GM12878 (cell line): Measurements from ENCODE around the gene PSAP. TPM values are rescaled to one million over a fixed set of nuclear protein-coding genes. Genes with fewer than 3 reads are reported as not detected.

Source experiments
- ATAC-seq: fragments of 200-7000 bp; cut with Tn5 transposase; 3 replicates; pipeline ENCODE4 v1.9.1; 2020; ENCODE audit warnings: mild to moderate bottlenecking, moderate library complexity
- BruUV-seq: library from RNA; stranded (reverse); fragments of 400-500 nt; replicated peaks from 2 replicates; lab custom pipeline; 2021; lab: Mats Ljungman, UMichigan
- CTCF ChIA-PET: fragments of 300-600 bp; sonication (Branson Sonifier 250); formaldehyde crosslinking; extraction: SDS; loops from one replicate; lab custom pipeline; 2021; ENCODE audit warnings: inconsistent platforms; lab: Yijun Ruan, JAX
- POLR2A ChIA-PET: fragments of 350-600 bp; formaldehyde crosslinking; extraction: SDS; loops from one replicate; lab custom pipeline; 2021; ENCODE audit warnings: inconsistent platforms; lab: Charles Lee
- RAD21 ChIA-PET: fragments of 300-600 bp; sonication (Branson Sonifier 250); formaldehyde crosslinking; loops from one replicate; lab custom pipeline; 2023; ENCODE audit warnings: antibody characterized with exemption; ENCODE audit not compliant: unreplicated experiment; lab: Charles Lee
- SMC1A ChIA-PET: fragments of 300-600 bp; sonication (Branson Sonifier 250); formaldehyde crosslinking; loops from one replicate; lab custom pipeline; 2023; ENCODE audit not compliant: unreplicated experiment, uncharacterized antibody; lab: Charles Lee
- DNase-seq: peaks from one replicate; pipeline ENCODE4 v3.0.0-alpha.2; 2011; ENCODE audit warnings: low read depth, low spot score
- FAIRE-seq: peaks from 3 replicates; lab custom pipeline; 2011; peaks lifted over from hg19 to GRCh38; lab: Jason Lieb, UNC
- H2AFZ ChIP-seq: 2 replicates; pipeline ENCODE4 v1.6.0; 2011; ENCODE audit warnings: low read depth, low read length, control low read depth; ENCODE audit not compliant: control insufficient read depth
- H3K27ac ChIP-seq: 2 replicates; pipeline ENCODE4 v1.5.1; 2011; ENCODE audit warnings: control low read depth; ENCODE audit not compliant: control insufficient read depth, insufficient read depth
- H3K27me3 ChIP-seq, 2 experiments: replicated peaks in 1 of 2; 2 replicates each; pipeline versions ENCODE4 v1.6.0 to v1.6.1; 2011; ENCODE audit warnings: low read length in 1 of 2; ENCODE audit not compliant: control insufficient read depth in 2 of 2, insufficient read depth in 2 of 2
- H3K36me3 ChIP-seq, 2 experiments: 2 replicates each; pipeline ENCODE4 v1.5.1; 2011; ENCODE audit warnings: low read length in 1 of 2; ENCODE audit not compliant: control insufficient read depth in 2 of 2, insufficient read depth in 2 of 2
- H3K4me1 ChIP-seq: 2 replicates; pipeline ENCODE4 v1.6.1; 2011; ENCODE audit warnings: mild to moderate bottlenecking, low read length, moderate library complexity, mixed read lengths; ENCODE audit not compliant: control insufficient read depth, insufficient read depth
- H3K4me2 ChIP-seq: 2 replicates; pipeline ENCODE4 v1.6.0; 2011; ENCODE audit warnings: control low read depth; ENCODE audit not compliant: control insufficient read depth, insufficient read depth
- H3K4me3 ChIP-seq: fragments of 200-600 bp; sonication (generic); 2 replicates; pipeline ENCODE4 v1.5.1; 2016
- H3K79me2 ChIP-seq: 2 replicates; pipeline ENCODE4 v1.6.0; 2011; ENCODE audit warnings: low read length; ENCODE audit not compliant: control insufficient read depth, insufficient read depth
- H3K9ac ChIP-seq: 2 replicates; pipeline ENCODE4 v1.8.0; 2011; ENCODE audit warnings: low read length, control low read depth, mixed read lengths; ENCODE audit not compliant: control insufficient read depth, insufficient read depth
- H3K9me3 ChIP-seq: replicated peaks from 3 replicates; pipeline ENCODE4 v1.5.1; 2011; ENCODE audit warnings: mild to moderate bottlenecking, low read length; ENCODE audit not compliant: control insufficient read depth, insufficient read depth
- H4K20me1 ChIP-seq: 2 replicates; pipeline ENCODE4 v1.6.0; 2011; ENCODE audit not compliant: control insufficient read depth, insufficient read depth
- EGR1 ChIP-seq, 2 experiments: IDR thresholded peaks; 1 replicate in 1 of 2; 2 replicates in 1 of 2; pipeline ENCODE4 v1.6.1; 2011 to 2012; ENCODE audit warnings: low read depth in 2 of 2, low read length in 2 of 2, borderline replicate concordance in 1 of 2, mild to moderate bottlenecking in 1 of 2, moderate library complexity in 1 of 2
- IRF5 ChIP-seq: fragments of 450-650 bp; IDR thresholded peaks from 2 replicates; pipeline ENCODE4 v1.6.1; 2017; ENCODE audit warnings: borderline replicate concordance
- MYB ChIP-seq: fragments of 150-350 bp; IDR thresholded peaks from 2 replicates; pipeline ENCODE4 v1.6.1; 2014; ENCODE audit warnings: mild to moderate bottlenecking, low read depth, low read length, borderline replicate concordance
- NR2C2 ChIP-seq: IDR thresholded peaks from 2 replicates; pipeline ENCODE4 v1.6.1; 2011; ENCODE audit warnings: borderline replicate concordance, low read depth; ENCODE audit not compliant: control insufficient read depth, insufficient read length
- POLR2A ChIP-seq: IDR thresholded peaks from 2 replicates; pipeline ENCODE4 v1.6.1; 2011; ENCODE audit warnings: low read depth, mild to moderate bottlenecking, low read length
- RCOR1 ChIP-seq: conservative IDR thresholded peaks from 2 replicates; pipeline ENCODE4 v1.6.1; 2012; ENCODE audit warnings: low read depth, low read length, improper control_type of control experiment
- STAT3 ChIP-seq: IDR thresholded peaks from 2 replicates; pipeline ENCODE4 v1.6.1; 2011; ENCODE audit warnings: low read depth, low read length, improper control_type of control experiment
- TCF7 ChIP-seq: IDR thresholded peaks from 2 replicates; pipeline ENCODE4 v1.6.1; 2014; ENCODE audit warnings: antibody characterized with exemption, borderline replicate concordance
- USF1 ChIP-seq: IDR thresholded peaks from 2 replicates; pipeline ENCODE4 v1.6.1; 2011; ENCODE audit warnings: borderline replicate concordance, low read depth, mild to moderate bottlenecking, moderate library complexity, mixed read lengths, low read length; ENCODE audit not compliant: insufficient read depth; ENCODE audit errors: extremely low read length
- ZBTB11 ChIP-seq: fragments of 450-650 bp; formaldehyde crosslinking; IDR thresholded peaks from 2 replicates; pipeline ENCODE4 v1.5.0; 2022; ENCODE audit warnings: mild to moderate bottlenecking, missing genetic modification characterization
- ZNF24 ChIP-seq: fragments of 450-650 bp; IDR thresholded peaks from 2 replicates; pipeline ENCODE4 v1.6.1; 2017; ENCODE audit warnings: antibody characterized with exemption, mild to moderate bottlenecking
- ZNF384 ChIP-seq: IDR thresholded peaks from 2 replicates; pipeline ENCODE4 v1.6.1; 2012; ENCODE audit warnings: low read depth, mild to moderate bottlenecking, low read length, improper control_type of control experiment, borderline replicate concordance
- ZNF622 ChIP-seq: fragments of 450-650 bp; IDR thresholded peaks from 2 replicates; pipeline ENCODE4 v1.6.1; 2017; ENCODE audit warnings: mild to moderate bottlenecking, inconsistent platforms
- WGBS: methylation state at CpG from one replicate; pipeline ENCODE4 v1.1.6; 2016; ENCODE audit warnings: low lambda C conversion rate; ENCODE audit not compliant: insufficient replicate concordance, insufficient coverage; ENCODE audit errors: missing lambda C conversion rate; 5-methylcytosine and 5-hydroxymethylcytosine counted together
- in situ Hi-C: fragments of 300-500 bp; cut with MboI; formaldehyde crosslinking; loops from 9 replicates; pipeline ENCODE4 v1.14.3; 2018; ENCODE audit warnings: mixed read lengths
- intact Hi-C: fragments of 100-400 bp; cut with micrococcal nuclease; formaldehyde crosslinking; loops from one replicate; pipeline ENCODE4 v1.14.2; 2022; ENCODE audit not compliant: unreplicated experiment
- polyA plus RNA-seq, 11 experiments: library from polyadenylated mRNA; depleted of rRNA in 4 of 11; unstranded in 6 of 11; stranded (reverse) in 5 of 11; fragments of >200 nt; fragmentation: Nextera tagmentation in 4 of 11; fragmentation: Illumina TruSeq in 1 of 11; extraction: Ambion mirVana in 4 of 11; extraction: Trizol in 1 of 11; gene quantifications; 1 replicate in 1 of 11; 2 replicates in 10 of 11; pipeline versions ENCODE4 v1.2.1 to v1.2.3, GENCODE V29; 2011 to 2016; ENCODE audit warnings: inconsistent platforms in 2 of 11, missing spikeins in 2 of 11, low read depth in 1 of 11
- total RNA-seq, 4 experiments: library from RNA; depleted of rRNA in 3 of 4; stranded (reverse); fragments of >200 nt in 3 of 4; fragmentation: Illumina TruSeq in 1 of 4; extraction: Trizol in 1 of 4; gene quantifications; 2 replicates each; pipeline versions ENCODE4 v1.2.1 to v1.2.3, GENCODE V29; 2013 to 2021

Gene PSAP
- total and polyA plus RNA-seq, 10 of the 15 experiments (the other 5 are each of a cell fraction or from before 2014, with no cell fraction given) = 178 to 336 (median 286) TPM

- POLR2A ChIA-PET = no interaction called here
- ATAC-seq = no peak
- 91% methylated on average over 4 of the region's 5 CpGs for WGBS
- no peak for TF ChIP-seq STAT3
- no peak for TF ChIP-seq ZNF24
- TF ChIP-seq ZNF384 = no peak
- TF ChIP-seq IRF5 = no peak
- no peak for TF ChIP-seq RCOR1
- TF ChIP-seq POLR2A = no peak
- no peak for TF ChIP-seq NR2C2
- TF ChIP-seq TCF7 = no peak
- no peak for TF ChIP-seq USF1
- TF ChIP-seq ZBTB11 (CRISPR knock-in tag) = no peak
- TF ChIP-seq EGR1 (IDR thresholded peaks at IDR 0.05; ENCODE audit: borderline replicate concordance in 1 of 2, low read depth in 2 of 2, low read length in 2 of 2) = no peak
- no peak for TF ChIP-seq MYB
- no peak for TF ChIP-seq ZNF622
- TF ChIP-seq, all 136 proteins: peak for 0
- Histone ChIP-seq H3K4me1 (peaks cover 18% of the 10 kb centered on the region), H3K9me3 (no peaks in the 10 kb centered on the region), H3K4me3 (no peak overlapping the region), H3K27me3 (no peaks in the 10 kb centered on the region), H3K27ac (no peak overlapping the region), H4K20me1 (no peaks in the 10 kb centered on the region), H3K9ac (no peak overlapping the region), H3K4me2 (no peak overlapping the region), H3K79me2 (no peaks in the 10 kb centered on the region), H3K36me3 (no peaks in the 10 kb centered on the region), H2AFZ (no peak overlapping the region)
- SMC1A ChIA-PET = no interaction called here
- no peak for DNase-seq
- intact Hi-C loops = no loop called here
- RAD21 ChIA-PET = no interaction called here
- in situ Hi-C loops = no loop called here
- BruUV-seq = no TSS peak
- FAIRE-seq = no peak
- CTCF ChIA-PET = no interaction called here
Measured at GRCh38 chr10:71864911-71865361, 13.9 kb upstream of the PSAP start.
